DMS 273 (cell line): ENCODE results near the gene ECHDC3.

Source experiments
- DNase-seq: peaks from one replicate; lab custom pipeline; 2025; ENCODE audit not compliant: unreplicated experiment; lab: John Stamatoyannopoulos, UW

Gene ECHDC3

GRCh38 chr10:11746883-11747539 lies 4.8 kb downstream of the ECHDC3 start:
- DNase-seq, result no peak

- no peak for DNase-seq
Observed at GRCh38 chr10:11748866-11749265, 6.7 kb downstream of the ECHDC3 start.

- no peak for DNase-seq
Observed at GRCh38 chr10:11750420-11750819, 8.2 kb downstream of the ECHDC3 start.

GRCh38 chr10:11754173-11754572 lies 12.0 kb downstream of the ECHDC3 start:
- no peak for DNase-seq

- DNase-seq, result no peak
Observed at GRCh38 chr10:11754620-11755019, 12.4 kb downstream of the ECHDC3 start.

- DNase-seq, result no peak
Observed at GRCh38 chr10:11755512-11756263, 13.5 kb downstream of the ECHDC3 start.

- peak; percentile 11 for DNase-seq
Observed at GRCh38 chr10:11756766-11757315, 14.7 kb downstream of the ECHDC3 start.

GRCh38 chr10:11757454-11757820 lies 15.3 kb downstream of the ECHDC3 start:
- peak; percentile 86 for DNase-seq

- DNase-seq, result peak; percentile 87
Observed at GRCh38 chr10:11757821-11758463, 15.8 kb downstream of the ECHDC3 start.

- peak; percentile 16 for DNase-seq
Observed at GRCh38 chr10:11758527-11759236, 16.5 kb downstream of the ECHDC3 start.

- no peak for DNase-seq
Observed at GRCh38 chr10:11759347-11759746, 17.2 kb downstream of the ECHDC3 start.

- no peak for DNase-seq
Observed at GRCh38 chr10:11760151-11760550, 18.0 kb downstream of the ECHDC3 start.

- DNase-seq, result no peak
Observed at GRCh38 chr10:11760861-11761260, 18.7 kb downstream of the ECHDC3 start.

GRCh38 chr10:11761431-11761830 lies 19.2 kb downstream of the ECHDC3 start:
- DNase-seq, result no peak

GRCh38 chr10:11762706-11763500 lies 20.7 kb downstream of the ECHDC3 start:
- DNase-seq, result no peak

- DNase-seq, result no peak
Observed at GRCh38 chr10:11763501-11763861, 21.3 kb downstream of the ECHDC3 start.

- DNase-seq, result no peak
Observed at GRCh38 chr10:11765141-11765540, 23.0 kb downstream of the ECHDC3 start.

GRCh38 chr10:11772575-11773288 lies 30.6 kb downstream of the ECHDC3 start:
- DNase-seq, result no peak

- DNase-seq, result no peak
Observed at GRCh38 chr10:11773761-11774441, 31.7 kb downstream of the ECHDC3 start.
